Stimulated activated CD4-positive, alpha-beta T cell treated with anti-CD3 and anti-CD28 coated beads, Interleukin-15, amount 100 ng/mL, for 48 hours (primary cell): ENCODE measurements around the gene EXOC4.

ENCODE experiments used
- DNase-seq, 2 donors: peaks; one replicate each; pipeline ENCODE4 v3.0.0-alpha.2; 2020; ENCODE audit warnings: low read depth in 2 of 2

EXOC4 gene

GRCh38 chr7:133672866-133673265 lies 420.0 kb downstream of the EXOC4 start:
- DNase-seq: no peak

- no peak for DNase-seq
Observed at GRCh38 chr7:133674079-133674763, 421.3 kb downstream of the EXOC4 start.

GRCh38 chr7:133675510-133676218 lies 422.8 kb downstream of the EXOC4 start:
- DNase-seq: no peak

GRCh38 chr7:133676805-133677370 lies 424.0 kb downstream of the EXOC4 start:
- no peak for DNase-seq

GRCh38 chr7:133678137-133678814 lies 425.4 kb downstream of the EXOC4 start:
- no peak for DNase-seq

- DNase-seq: no peak
Observed at GRCh38 chr7:133679977-133680376, 427.1 kb downstream of the EXOC4 start.

GRCh38 chr7:133681529-133681928 lies 428.7 kb downstream of the EXOC4 start:
- no peak for DNase-seq

GRCh38 chr7:133682364-133683181 lies 429.7 kb downstream of the EXOC4 start:
- no peak for DNase-seq

GRCh38 chr7:133683182-133683454 lies 430.2 kb downstream of the EXOC4 start:
- no peak for DNase-seq

- DNase-seq: no peak
Observed at GRCh38 chr7:133688483-133689239, 435.8 kb downstream of the EXOC4 start.

- no peak for DNase-seq
Observed at GRCh38 chr7:133690740-133691139, 437.9 kb downstream of the EXOC4 start.

GRCh38 chr7:133691727-133692610 lies 439.1 kb downstream of the EXOC4 start:
- no peak for DNase-seq

GRCh38 chr7:133693281-133693680 lies 440.4 kb downstream of the EXOC4 start:
- DNase-seq: no peak

GRCh38 chr7:133696056-133696455 lies 443.2 kb downstream of the EXOC4 start:
- no peak for DNase-seq

- no peak for DNase-seq
Observed at GRCh38 chr7:133697585-133697984, 444.7 kb downstream of the EXOC4 start.

GRCh38 chr7:133698127-133698526 lies 445.2 kb downstream of the EXOC4 start:
- DNase-seq: no peak

GRCh38 chr7:133699386-133699785 lies 446.5 kb downstream of the EXOC4 start:
- DNase-seq: no peak

GRCh38 chr7:133702078-133702477 lies 449.2 kb downstream of the EXOC4 start:
- no peak for DNase-seq

GRCh38 chr7:133702960-133703359 lies 450.1 kb downstream of the EXOC4 start:
- no peak for DNase-seq

- no peak for DNase-seq
Observed at GRCh38 chr7:133703547-133703946, 450.7 kb downstream of the EXOC4 start.
